GM08714 (cell line): Measurements from ENCODE around the gene FNTB.

Experiments used
- H3K4me3 ChIP-seq: fragments of 200-500 bp; sonication (Bioruptor generic); 2 replicates; pipeline ENCODE4 v1.5.1; 2014; ENCODE audit warnings: mild to moderate bottlenecking, low read length, inconsistent platforms
- ZNF274 ChIP-seq: IDR thresholded peaks from 2 replicates; pipeline ENCODE4 v1.6.1; 2012; ENCODE audit warnings: mild to moderate bottlenecking, low read depth, low read length

The FNTB gene

DNA sequence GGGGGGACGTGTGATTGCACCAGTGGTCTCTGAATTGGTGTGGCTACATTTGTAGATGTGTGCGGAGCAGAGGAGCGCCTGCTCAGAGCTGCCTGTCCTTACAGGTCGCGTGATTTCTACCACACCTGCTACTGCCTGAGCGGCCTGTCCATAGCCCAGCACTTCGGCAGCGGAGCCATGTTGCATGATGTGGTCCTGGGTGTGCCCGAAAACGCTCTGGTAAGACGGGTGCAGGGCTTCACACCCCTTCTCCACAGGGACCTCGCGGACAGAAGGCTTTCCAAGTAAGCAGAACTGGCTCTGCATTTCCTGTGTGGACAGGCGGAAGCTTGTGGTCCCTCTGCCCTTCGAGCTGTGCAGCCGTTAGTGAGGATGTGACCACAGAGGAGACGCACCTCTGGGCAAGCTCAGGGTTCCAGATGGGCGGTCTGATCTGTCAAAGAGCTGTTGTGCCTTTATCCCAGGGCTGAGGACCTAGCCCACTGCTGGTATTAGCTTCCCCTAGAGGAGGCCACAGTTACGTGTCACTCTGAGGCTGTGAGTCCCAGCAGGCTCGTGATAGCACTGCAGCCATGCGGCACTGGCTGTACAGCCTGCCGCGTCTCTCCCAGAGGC, 67.9 kb downstream of the FNTB start:
- TF ChIP-seq ZNF274 = no peak
- H3K4me3 ChIP-seq = no peak overlapping the region

DNA sequence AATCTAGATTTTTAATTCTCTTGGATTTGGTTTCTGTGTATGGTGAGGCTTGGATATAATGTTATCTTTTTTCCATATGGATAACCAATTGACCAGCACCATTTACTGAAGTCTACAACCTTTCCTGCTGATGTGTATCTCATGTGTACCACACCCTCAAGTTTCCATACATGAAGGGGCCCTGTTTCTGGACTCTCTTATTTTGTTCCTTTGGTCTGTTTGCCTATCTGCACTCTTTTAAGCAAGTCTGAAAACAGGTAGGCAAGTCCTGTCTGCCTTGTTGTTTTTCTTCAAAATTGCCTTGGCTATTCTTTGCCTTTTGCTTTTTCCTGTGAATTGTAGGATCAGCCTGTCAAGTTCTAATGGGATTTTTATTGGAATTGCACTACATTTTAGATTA, 71.0 kb downstream of the FNTB start:
- TF ChIP-seq ZNF274 = no peak
- no peak overlapping the region for H3K4me3 ChIP-seq

DNA sequence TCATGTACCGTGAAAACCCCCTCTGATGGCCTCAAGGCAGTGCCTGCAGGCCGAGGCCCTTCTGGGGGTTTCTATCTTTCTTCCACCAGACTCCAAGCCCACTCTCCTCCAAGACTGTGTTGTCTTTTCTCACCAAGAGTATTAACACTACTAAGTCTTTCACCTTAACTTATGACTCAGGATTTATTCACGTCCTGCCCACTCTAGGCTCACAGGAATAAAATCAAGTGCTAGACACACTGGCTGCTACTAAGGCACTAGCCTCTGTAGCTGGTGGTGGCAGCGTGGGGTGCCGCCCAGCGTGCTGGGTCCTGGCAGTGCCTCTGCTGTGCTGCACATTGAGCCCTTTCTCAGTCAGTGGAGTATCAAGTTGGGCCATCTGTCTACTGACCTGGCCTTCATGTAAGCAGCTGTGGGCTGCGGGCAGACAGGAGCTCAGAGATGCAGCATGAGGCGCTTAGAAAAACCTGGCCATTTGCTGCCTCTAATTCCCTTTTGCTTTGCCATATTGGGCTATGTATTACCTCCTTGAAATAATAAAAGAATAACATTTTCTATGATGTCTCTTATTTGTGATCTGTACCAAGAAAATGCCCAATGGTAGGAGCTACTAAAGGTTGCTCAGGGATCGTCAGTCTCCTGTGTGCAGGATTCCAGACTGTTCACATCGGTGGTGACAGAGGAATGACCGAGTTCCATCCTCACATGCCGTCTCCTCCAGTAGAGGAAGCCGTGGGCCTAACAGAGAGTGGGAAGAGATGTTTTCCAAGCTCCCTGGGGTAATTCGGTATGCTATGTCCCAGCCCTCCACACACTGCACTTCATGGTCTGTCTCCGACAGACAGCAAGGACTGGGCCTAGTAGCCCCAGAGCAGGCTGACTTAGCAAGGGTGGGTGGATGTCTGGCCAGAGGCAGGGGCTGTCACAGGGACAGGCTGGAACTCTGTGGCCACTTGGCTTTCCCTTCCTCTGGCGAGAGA, 75.7 kb downstream of the FNTB start:
- no peak for TF ChIP-seq ZNF274
- no peak overlapping the region for H3K4me3 ChIP-seq

DNA sequence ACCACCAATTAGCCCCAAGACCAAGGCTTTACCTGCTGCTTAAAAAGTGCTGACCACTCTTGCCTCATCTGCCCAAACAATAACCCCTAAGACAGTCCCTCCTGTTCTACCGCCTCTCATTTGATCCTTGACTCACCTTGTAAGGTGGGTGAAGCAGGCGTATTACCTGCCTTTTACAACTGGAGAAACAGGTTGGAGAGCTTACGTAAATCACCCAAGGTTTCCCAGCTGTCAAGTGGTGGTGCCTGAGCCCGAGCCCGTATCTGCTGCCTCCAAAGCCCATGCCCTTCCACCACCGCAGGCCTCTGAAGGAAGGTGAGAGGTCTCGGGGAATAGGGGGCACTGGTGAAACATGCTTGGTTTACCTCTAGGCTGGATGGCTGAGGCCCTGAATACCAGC, 79.0 kb downstream of the FNTB start:
- TF ChIP-seq ZNF274 = no peak
- no peak overlapping the region for H3K4me3 ChIP-seq

DNA sequence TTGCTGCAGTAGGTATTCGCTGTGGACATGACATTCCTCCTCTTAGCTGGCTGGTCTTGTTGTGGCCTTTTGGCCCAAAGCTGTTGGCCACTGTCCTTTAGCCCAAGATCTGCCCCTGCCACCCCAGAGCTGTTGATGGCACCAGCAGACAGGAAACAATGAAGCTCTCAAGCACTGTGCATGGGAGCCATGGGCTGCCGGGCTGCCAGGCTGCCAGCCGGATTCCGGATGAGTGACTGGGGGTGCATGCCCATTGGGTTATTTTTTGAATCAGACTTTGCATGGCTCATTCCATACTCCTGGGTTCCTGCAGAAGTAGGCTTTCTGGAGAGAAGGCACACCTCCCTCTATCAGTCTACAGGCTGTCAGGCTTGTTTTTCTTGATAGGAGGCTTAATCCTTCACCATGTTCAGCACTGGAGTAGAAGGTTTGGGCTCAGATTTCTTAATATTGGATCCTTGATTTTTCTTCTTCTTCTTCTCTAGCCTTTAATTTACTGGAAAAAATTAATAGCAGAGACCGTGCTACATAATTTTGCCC, 83.2 kb downstream of the FNTB start:
- H3K4me3 ChIP-seq = no peak overlapping the region
- TF ChIP-seq ZNF274 = no peak

DNA sequence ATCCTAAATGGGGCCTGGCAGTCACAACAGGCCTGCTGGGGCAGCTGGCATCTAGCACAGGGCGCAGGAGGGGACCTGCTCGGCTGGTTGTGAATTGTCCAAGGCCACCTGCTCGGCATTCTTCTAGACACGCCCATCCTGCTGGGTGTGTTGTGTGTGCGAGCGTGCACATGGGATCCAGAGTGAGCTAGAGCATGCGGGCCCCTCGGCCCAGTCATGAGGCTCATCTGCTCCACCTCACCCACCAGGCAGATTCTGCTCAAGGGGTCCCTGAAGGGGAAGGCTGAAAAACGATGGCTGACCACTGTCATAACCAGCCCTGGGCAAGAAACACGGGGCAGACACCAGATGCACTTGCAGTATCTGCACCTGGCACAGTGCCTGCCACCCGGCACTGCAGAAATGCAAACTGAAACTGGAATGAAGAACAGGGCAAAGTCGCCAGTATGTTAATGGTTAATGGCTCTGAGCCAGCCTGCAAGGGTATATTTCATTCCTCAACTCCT, 83.8 kb downstream of the FNTB start:
- H3K4me3 ChIP-seq = no peak overlapping the region
- TF ChIP-seq ZNF274 = no peak

DNA sequence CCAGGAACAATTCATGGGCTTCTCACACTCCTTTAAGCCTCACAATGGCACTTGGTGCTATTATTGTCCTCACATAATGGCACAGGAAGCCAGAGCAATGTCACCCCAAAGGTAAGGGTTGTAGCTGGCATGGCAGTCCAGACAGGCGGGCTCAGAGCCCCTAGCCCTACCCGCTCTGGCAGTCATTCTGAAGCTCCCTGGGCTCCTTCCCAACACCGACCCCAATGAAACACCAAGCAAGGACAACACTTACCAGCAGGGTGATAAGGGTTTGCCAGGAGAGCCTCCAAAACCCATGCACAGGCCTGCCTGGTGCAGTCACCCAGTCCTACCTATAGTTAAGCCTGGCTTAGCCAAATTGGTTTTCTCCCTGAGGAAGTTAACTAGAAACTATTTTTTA, 84.8 kb downstream of the FNTB start:
- H3K4me3 ChIP-seq = no peak overlapping the region
- no peak for TF ChIP-seq ZNF274

DNA sequence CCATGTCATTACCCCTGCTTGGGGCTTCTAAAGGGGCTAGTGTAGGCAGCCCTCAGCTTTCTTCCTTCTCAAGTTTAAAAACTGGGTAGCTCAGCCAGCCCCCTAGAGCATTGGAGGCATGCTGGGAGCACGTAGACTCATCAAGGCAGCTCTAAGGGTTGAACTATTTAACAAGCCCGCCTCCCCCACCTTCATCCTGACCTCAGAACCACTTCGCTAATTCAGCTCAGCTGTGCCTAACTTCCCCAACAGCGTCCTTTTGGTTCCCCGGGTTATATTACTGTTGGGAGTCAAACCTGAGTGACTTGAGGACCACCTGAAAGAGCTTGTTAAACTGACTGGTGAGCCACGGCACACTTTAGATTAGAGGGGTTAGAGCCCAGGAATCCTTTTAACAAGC, 85.6 kb downstream of the FNTB start:
- H3K4me3 ChIP-seq = no peak overlapping the region
- TF ChIP-seq ZNF274 = no peak

DNA sequence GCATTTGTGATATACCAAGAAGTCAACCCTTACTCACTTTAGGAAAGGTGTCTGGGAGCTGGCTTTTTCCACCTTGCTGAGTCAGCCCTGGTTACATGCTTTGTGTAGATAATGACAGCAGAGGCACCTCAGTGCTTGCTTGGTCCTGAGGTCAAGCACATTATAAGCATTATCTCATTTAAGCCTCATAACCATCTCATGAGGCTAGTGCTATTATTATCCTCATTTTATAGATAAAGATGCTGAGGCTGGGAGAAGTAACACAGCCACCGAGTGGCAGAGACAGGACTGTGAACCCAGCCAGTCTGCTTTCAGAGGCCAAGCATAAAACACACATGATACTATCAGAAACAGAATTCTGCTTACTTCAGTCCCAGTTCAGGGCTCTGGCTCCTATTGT, 86.2 kb downstream of the FNTB start:
- TF ChIP-seq ZNF274 = no peak
- no peak overlapping the region for H3K4me3 ChIP-seq

DNA sequence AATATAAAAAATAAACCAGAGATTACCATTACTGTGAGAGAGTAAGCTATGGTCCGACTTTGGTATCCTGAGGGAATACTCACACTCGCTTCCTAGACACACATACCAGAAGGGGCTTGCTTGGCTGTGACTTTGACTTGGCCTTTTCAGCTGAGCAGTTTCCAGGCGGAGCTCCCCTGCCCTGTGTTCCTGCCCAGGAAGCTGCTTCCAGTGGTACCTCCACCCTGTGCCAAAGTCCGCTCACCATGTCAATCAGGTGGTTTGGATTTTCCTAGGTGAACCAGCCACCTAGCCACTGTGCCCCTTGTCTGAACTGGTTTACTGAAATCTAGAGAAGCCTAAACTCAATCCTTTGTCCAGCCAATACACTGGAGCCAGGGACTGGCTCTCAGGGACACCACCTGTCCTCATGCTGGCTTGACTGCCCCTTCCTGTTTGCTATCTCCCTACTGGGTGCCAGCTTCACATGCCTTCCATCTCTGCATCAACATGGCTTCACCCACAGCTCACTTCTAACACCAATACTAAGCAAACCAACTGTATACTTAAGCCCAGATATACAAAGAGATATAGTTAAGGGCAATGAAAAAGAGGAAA, 87.0 kb downstream of the FNTB start:
- H3K4me3 ChIP-seq = no peak overlapping the region
- no peak for TF ChIP-seq ZNF274

DNA sequence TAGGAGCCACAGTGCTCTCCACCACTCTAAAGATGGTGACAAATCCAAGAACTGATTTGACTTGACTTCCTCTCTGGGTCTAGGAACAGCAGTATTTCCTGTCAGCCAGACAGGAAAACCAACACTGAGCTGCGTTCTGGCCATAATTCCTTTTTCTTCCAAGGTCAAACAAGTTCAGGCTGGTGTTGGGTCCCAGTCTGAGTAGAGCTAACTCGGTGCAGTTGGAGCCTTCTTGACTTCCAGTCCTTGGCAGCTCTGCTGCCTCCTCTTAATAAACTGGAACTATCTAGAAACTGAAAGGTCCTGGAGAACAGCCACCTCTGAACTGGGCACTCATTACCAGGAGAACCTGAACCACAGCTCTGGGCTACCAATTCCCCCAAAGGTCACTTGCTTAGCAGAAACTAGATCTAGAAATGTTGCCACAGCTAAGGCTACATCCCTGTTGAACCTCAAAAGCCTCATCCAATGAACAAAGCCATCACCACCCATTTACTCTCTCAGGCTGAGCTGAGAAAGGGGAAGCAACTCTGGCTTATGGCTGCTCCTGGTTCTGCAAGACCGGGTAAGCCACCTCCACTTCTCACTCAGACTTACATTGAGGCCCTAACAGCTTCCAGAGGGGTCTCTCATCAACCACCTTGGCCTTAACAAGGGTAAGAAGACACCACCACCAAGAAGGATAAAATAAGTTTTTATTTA, 87.9 kb downstream of the FNTB start:
- H3K4me3 ChIP-seq = no peak overlapping the region
- TF ChIP-seq ZNF274 = no peak

DNA sequence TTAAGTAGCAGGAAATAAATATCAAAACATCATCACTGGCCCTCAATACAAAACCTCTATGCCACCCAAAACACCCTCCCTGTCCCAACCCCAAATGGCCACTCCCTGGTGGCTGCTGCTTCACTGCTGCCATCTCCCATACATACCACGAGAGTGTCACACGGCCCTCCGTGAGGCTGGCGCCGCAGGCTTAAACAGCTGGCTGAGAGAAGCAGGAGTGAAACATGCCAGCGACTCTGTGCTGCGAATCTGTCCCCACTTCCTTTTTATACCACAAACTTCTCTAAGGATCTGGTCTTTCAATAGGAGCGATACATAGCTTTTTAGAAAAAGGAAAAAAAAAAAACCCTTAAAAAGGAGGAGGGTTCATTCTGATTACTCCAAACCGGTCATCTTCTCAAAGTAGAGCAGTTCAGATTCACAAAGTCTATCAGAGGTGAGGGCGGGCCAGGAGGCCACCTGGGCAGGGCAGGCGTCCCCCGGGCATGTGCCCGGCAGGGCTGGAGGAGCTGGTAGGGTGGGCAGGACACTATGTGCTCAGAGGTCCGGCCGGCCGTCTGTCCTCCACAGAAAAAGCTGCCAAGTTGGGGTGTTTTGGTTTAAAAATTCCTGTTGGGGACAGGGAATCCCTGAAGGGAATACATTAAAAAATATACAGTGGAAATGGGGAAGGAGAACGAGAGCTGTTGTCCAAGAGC, 89.1 kb downstream of the FNTB start:
- no peak overlapping the region for H3K4me3 ChIP-seq
- no peak for TF ChIP-seq ZNF274

DNA sequence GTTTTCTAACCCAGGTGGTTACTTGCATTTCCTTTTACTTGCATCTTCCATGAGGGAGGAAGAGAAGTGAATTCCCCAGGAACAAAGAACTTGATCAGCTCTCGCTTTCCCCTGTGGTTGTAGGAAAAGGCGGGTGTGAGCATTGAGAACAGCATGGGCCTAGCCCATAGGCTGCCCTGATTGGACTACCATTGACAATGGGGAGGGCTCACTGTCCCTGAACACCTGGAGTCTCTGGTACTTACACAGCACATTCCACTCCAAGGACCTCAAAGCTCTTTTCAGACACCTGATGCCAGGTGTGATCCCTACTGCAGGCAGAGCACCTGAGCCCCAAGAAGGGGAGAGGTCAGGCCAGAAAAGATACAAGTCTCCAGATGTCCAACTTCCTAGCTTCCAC, 90.6 kb downstream of the FNTB start:
- TF ChIP-seq ZNF274 = no peak
- no peak overlapping the region for H3K4me3 ChIP-seq
